HFFc6 (cell line): ENCODE measurements around the gene VGLL4. TPM values are rescaled to one million over a fixed set of nuclear protein-coding genes. Genes with fewer than 3 reads are reported as not detected.
A peak's percentile ranks its signal among the peaks of the same experiment; 100 is the strongest.

Experiments
- DNase-seq: peaks from one replicate; pipeline ENCODE4 v3.0.0-alpha.2; 2018
- H3K27ac Mint-ChIP-seq: 2 replicates; pipeline ENCODE4 v1.8.0; 2020; ENCODE audit warnings: mild to moderate bottlenecking, mixed read lengths
- H3K27me3 Mint-ChIP-seq: 2 replicates; pipeline ENCODE4 v1.8.0; 2021; ENCODE audit warnings: mild to moderate bottlenecking, moderate library complexity, mixed read lengths; ENCODE audit not compliant: insufficient read depth
- H3K36me3 Mint-ChIP-seq: 2 replicates; pipeline ENCODE4 v1.8.0; 2021; ENCODE audit warnings: low read depth, mixed read lengths
- H3K4me1 Mint-ChIP-seq: 2 replicates; pipeline ENCODE4 v1.8.0; 2020; ENCODE audit warnings: low read depth, mixed read lengths
- H3K4me3 Mint-ChIP-seq: 2 replicates; pipeline ENCODE4 v1.8.0; 2020; ENCODE audit warnings: mild to moderate bottlenecking, moderate library complexity, mixed read lengths
- H3K9me3 Mint-ChIP-seq: 2 replicates; pipeline ENCODE4 v1.8.0; 2020; ENCODE audit warnings: mild to moderate bottlenecking, mixed read lengths
- total RNA-seq, 6 experiments: library from RNA; stranded (reverse); fragmentation: NEBNext Ultra II Directional; extraction: Animal tissue kit (Norgen Biotek cat#: 25700); gene quantifications; 2 replicates in 1 of 6; 3 replicates in 5 of 6; pipeline ENCODE4 v1.2.3, GENCODE V29; 2021
- TF ChIP-seq, protein P1 (sequence below): fragments of 200-600 bp; sonication (generic); IDR thresholded peaks from 2 replicates; pipeline ENCODE4 v1.5.0; 2021; ENCODE audit warnings: antibody characterized with exemption, mild to moderate bottlenecking

VGLL4 gene
- total RNA-seq, 6 experiments from 2014 or later: 31.6 to 42.2 (median 33.8) TPM

GRCh38 chr3:11651477-11651876, 7.8 kb upstream of the VGLL4 start:
- H3K9me3 Mint-ChIP-seq: no peaks in the 10 kb centered on the region
- no peak overlapping the region for H3K4me3 Mint-ChIP-seq
- H3K27me3 Mint-ChIP-seq: peaks cover under 1% of the 10 kb centered on the region
- peaks cover 16% of the 10 kb centered on the region for H3K4me1 Mint-ChIP-seq
- H3K36me3 Mint-ChIP-seq: no peaks in the 10 kb centered on the region
- H3K27ac Mint-ChIP-seq: no peak overlapping the region
- DNase-seq: no peak
- TF ChIP-seq, protein P1, sequence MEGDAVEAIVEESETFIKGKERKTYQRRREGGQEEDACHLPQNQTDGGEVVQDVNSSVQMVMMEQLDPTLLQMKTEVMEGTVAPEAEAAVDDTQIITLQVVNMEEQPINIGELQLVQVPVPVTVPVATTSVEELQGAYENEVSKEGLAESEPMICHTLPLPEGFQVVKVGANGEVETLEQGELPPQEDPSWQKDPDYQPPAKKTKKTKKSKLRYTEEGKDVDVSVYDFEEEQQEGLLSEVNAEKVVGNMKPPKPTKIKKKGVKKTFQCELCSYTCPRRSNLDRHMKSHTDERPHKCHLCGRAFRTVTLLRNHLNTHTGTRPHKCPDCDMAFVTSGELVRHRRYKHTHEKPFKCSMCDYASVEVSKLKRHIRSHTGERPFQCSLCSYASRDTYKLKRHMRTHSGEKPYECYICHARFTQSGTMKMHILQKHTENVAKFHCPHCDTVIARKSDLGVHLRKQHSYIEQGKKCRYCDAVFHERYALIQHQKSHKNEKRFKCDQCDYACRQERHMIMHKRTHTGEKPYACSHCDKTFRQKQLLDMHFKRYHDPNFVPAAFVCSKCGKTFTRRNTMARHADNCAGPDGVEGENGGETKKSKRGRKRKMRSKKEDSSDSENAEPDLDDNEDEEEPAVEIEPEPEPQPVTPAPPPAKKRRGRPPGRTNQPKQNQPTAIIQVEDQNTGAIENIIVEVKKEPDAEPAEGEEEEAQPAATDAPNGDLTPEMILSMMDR: no peak

GRCh38 chr3:11650391-11650790, 6.7 kb upstream of the VGLL4 start:
- TF ChIP-seq, protein P1: no peak
- no peak for DNase-seq
- Mint-ChIP-seq H3K27me3 (no peaks in the 10 kb centered on the region), H3K4me3 (no peak overlapping the region), H3K27ac (no peak overlapping the region), H3K9me3 (no peaks in the 10 kb centered on the region), H3K36me3 (no peaks in the 10 kb centered on the region), H3K4me1 (peaks cover 16% of the 10 kb centered on the region)

- no peaks in the 10 kb centered on the region; the same call in 1 of the 2 replicates for H3K27me3 Mint-ChIP-seq
- peaks cover 24% of the 10 kb centered on the region for H3K4me1 Mint-ChIP-seq
- no peak for DNase-seq
- no peaks in the 10 kb centered on the region for H3K9me3 Mint-ChIP-seq
- H3K36me3 Mint-ChIP-seq: no peaks in the 10 kb centered on the region; the same call in 1 of the 2 replicates
- H3K27ac Mint-ChIP-seq: no peak overlapping the region
- no peak overlapping the region for H3K4me3 Mint-ChIP-seq
- TF ChIP-seq, protein P1: no peak
Observed at GRCh38 chr3:11648735-11649134, 5.0 kb upstream of the VGLL4 start.

- TF ChIP-seq, protein P1: no peak
- DNase-seq: peak; percentile 36
- Mint-ChIP-seq H3K27me3 (peaks cover 10% of the 10 kb centered on the region), H3K4me1 (peaks cover 45% of the 10 kb centered on the region), H3K4me3 (peak overlapping the region; percentile 100), H3K27ac (peak overlapping the region; percentile 100), H3K36me3 (peaks cover 40% of the 10 kb centered on the region), H3K9me3 (no peaks in the 10 kb centered on the region)
Observed at GRCh38 chr3:11643201-11643603, 513 bp downstream of the VGLL4 start.

GRCh38 chr3:11642431-11643191, 1.1 kb downstream of the VGLL4 start:
- DNase-seq: peak; percentile 75
- peaks cover 51% of the 10 kb centered on the region for H3K4me1 Mint-ChIP-seq

More at GRCh38 chr3:11642431-11643191, 1.1 kb downstream of the VGLL4 start:
- Mint-ChIP-seq H3K9me3 (no peaks in the 10 kb centered on the region), H3K4me3 (peak overlapping the region; percentile 100), H3K27me3 (peaks cover 10% of the 10 kb centered on the region), H3K27ac (peak overlapping the region; percentile 100), H3K36me3 (peaks cover 40% of the 10 kb centered on the region)
- TF ChIP-seq, protein P1: peak; percentile 20; the same call in 1 of the 2 replicates
